H1 (cell line): Measurements from ENCODE around the gene GAS2. TPM values are rescaled to one million over a fixed set of nuclear protein-coding genes. Genes with fewer than 3 reads are reported as not detected.

Experiments used
- CTCF ChIA-PET: fragments of 300-600 bp; sonication (Branson Sonifier 250); formaldehyde crosslinking; loops from one replicate; lab custom pipeline; 2021; ENCODE audit not compliant: partially characterized antibody; lab: Charles Lee
- POLR2A ChIA-PET: fragments of 300-600 bp; sonication (Branson Sonifier 250); formaldehyde crosslinking; loops from one replicate; lab custom pipeline; 2021; ENCODE audit warnings: inconsistent platforms; ENCODE audit not compliant: partially characterized antibody; lab: Charles Lee
- DNase-seq, 2 experiments: peaks; one replicate each; pipeline versions ENCODE4 v3.0.0 to v3.0.0-alpha.2; 2010 to 2022; ENCODE audit warnings: low spot score in 2 of 2, low read depth in 1 of 2, mixed read lengths in 1 of 2
- FAIRE-seq: peaks from 2 replicates; lab custom pipeline; 2011; peaks lifted over from hg19 to GRCh38; lab: Jason Lieb, UNC
- H2AFZ ChIP-seq: 2 replicates; pipeline ENCODE4 v1.8.1; 2012; ENCODE audit warnings: low read length, inconsistent platforms
- H2AK5ac ChIP-seq: 2 replicates; pipeline ENCODE4 v1.6.1; 2013; ENCODE audit warnings: low read depth, low read length
- H2BK120ac ChIP-seq: replicated peaks from 2 replicates; pipeline ENCODE3; 2013; ENCODE audit warnings: low read depth, low read length, inconsistent platforms
- H2BK12ac ChIP-seq: 2 replicates; pipeline ENCODE4 v1.6.1; 2013; ENCODE audit warnings: low read depth, low read length
- H2BK15ac ChIP-seq: 2 replicates; pipeline ENCODE4 v1.6.1; 2013; ENCODE audit warnings: low read length
- H2BK20ac ChIP-seq: 2 replicates; pipeline ENCODE4 v1.6.1; 2013; ENCODE audit warnings: low read length
- H2BK5ac ChIP-seq: 2 replicates; pipeline ENCODE4 v1.6.1; 2013; ENCODE audit warnings: low read depth, low read length
- H3K14ac ChIP-seq: 2 replicates; pipeline ENCODE4 v1.6.1; 2013; ENCODE audit warnings: inconsistent platforms; ENCODE audit not compliant: insufficient read length
- H3K18ac ChIP-seq: 2 replicates; pipeline ENCODE4 v1.6.1; 2013; ENCODE audit warnings: low read length; ENCODE audit errors: extremely low read depth
- H3K23ac ChIP-seq: 2 replicates; pipeline ENCODE4 v1.6.1; 2013; ENCODE audit warnings: inconsistent platforms; ENCODE audit not compliant: insufficient read length
- H3K23me2 ChIP-seq: 2 replicates; pipeline ENCODE4 v1.6.1; 2013; ENCODE audit warnings: low read depth, low read length
- H3K27ac ChIP-seq: 2 replicates; pipeline ENCODE4 v1.6.1; 2011; ENCODE audit warnings: low read depth, low read length, inconsistent platforms
- H3K27me3 ChIP-seq, 4 experiments: replicated peaks in 1 of 4; 1 replicate in 1 of 4; 2 replicates in 3 of 4; pipeline versions ENCODE4 v1.6.1 to v1.8.1; 2011 to 2013; ENCODE audit warnings: low read length in 3 of 4, mild to moderate bottlenecking in 3 of 4, inconsistent platforms in 2 of 4, mixed read lengths in 2 of 4, moderate library complexity in 1 of 4; ENCODE audit not compliant: control insufficient read depth in 3 of 4, insufficient read depth in 3 of 4; ENCODE audit errors: extremely low read depth in 1 of 4
- H3K36me3 ChIP-seq, 4 experiments: 2 replicates each; pipeline versions ENCODE4 v1.6.1 to v1.8.1; 2011 to 2013; ENCODE audit warnings: mild to moderate bottlenecking in 4 of 4, low read length in 3 of 4, moderate library complexity in 2 of 4, control low read depth in 1 of 4, inconsistent platforms in 1 of 4; ENCODE audit not compliant: insufficient read depth in 4 of 4, control insufficient read depth in 2 of 4
- H3K4ac ChIP-seq: replicated peaks from 2 replicates; pipeline ENCODE3; 2013; ENCODE audit warnings: low read length, low read depth, mixed read lengths, inconsistent platforms; ENCODE audit not compliant: insufficient read length
- H3K4me1 ChIP-seq, 4 experiments: replicated peaks in 1 of 4; 1 replicate in 1 of 4; 2 replicates in 3 of 4; pipeline versions ENCODE4 v1.6.1 to v1.8.1; 2011 to 2013; ENCODE audit warnings: low read length in 3 of 4, inconsistent platforms in 2 of 4, mixed read lengths in 1 of 4; ENCODE audit not compliant: insufficient read depth in 4 of 4, control insufficient read depth in 3 of 4
- H3K4me2 ChIP-seq, 2 experiments: 2 replicates each; pipeline versions ENCODE4 v1.6.1 to v1.8.1; 2011 to 2013; ENCODE audit warnings: low read depth in 2 of 2, low read length in 2 of 2, control low read depth in 1 of 2, inconsistent platforms in 1 of 2, mild to moderate bottlenecking in 1 of 2; ENCODE audit not compliant: insufficient read depth in 1 of 2
- H3K4me3 ChIP-seq, 4 experiments: fragments of 200-600, 300-600 bp in 1 of 4; sonication (generic), shearing (Covaris generic), sonication (Bioruptor Twin) in 1 of 4; 2 replicates each; pipeline versions ENCODE4 v1.5.1 to v1.8.1; 2011 to 2016; ENCODE audit warnings: low read length in 4 of 4, low read depth in 3 of 4, control low read depth in 2 of 4, inconsistent platforms in 2 of 4, mild to moderate bottlenecking in 2 of 4, mixed read lengths in 1 of 4, moderate library complexity in 1 of 4; ENCODE audit not compliant: insufficient read depth in 2 of 4; ENCODE audit errors: extremely low read depth in 1 of 4
- H3K56ac ChIP-seq: replicated peaks from 2 replicates; pipeline ENCODE3; 2013; ENCODE audit warnings: low read depth, mild to moderate bottlenecking, mixed read lengths, low read length, inconsistent platforms; ENCODE audit not compliant: insufficient read length
- H3K79me1 ChIP-seq: 2 replicates; pipeline ENCODE4 v1.6.1; 2013; ENCODE audit warnings: low read depth, low read length, control low read depth
- H3K79me2 ChIP-seq, 2 experiments: 2 replicates each; pipeline versions ENCODE4 v1.6.1 to v1.8.1; 2012 to 2013; ENCODE audit warnings: low read length in 2 of 2, mild to moderate bottlenecking in 2 of 2, inconsistent platforms in 1 of 2; ENCODE audit not compliant: insufficient read depth in 2 of 2, control insufficient read depth in 1 of 2
- H3K9ac ChIP-seq, 4 experiments: replicated peaks in 1 of 4; 1 replicate in 1 of 4; 2 replicates in 3 of 4; pipeline versions ENCODE4 v1.6.1 to v1.8.1; 2011 to 2013; ENCODE audit warnings: low read depth in 3 of 4, low read length in 3 of 4, control low read depth in 2 of 4, mild to moderate bottlenecking in 2 of 4, moderate library complexity in 2 of 4, inconsistent platforms in 1 of 4; ENCODE audit errors: extremely low read depth in 1 of 4
- H3K9me3 ChIP-seq, 2 experiments: 2 replicates each; pipeline versions ENCODE4 v1.6.1 to v1.8.1; 2012 to 2013; ENCODE audit warnings: mild to moderate bottlenecking in 2 of 2, moderate library complexity in 2 of 2, control low read depth in 1 of 2, inconsistent platforms in 1 of 2, low read depth in 1 of 2, low read length in 1 of 2, mixed read lengths in 1 of 2; ENCODE audit not compliant: insufficient read depth in 2 of 2
- H4K20me1 ChIP-seq, 2 experiments: replicated peaks in 1 of 2; 2 replicates each; pipeline versions ENCODE3 to v1.8.1; 2011 to 2013; ENCODE audit warnings: inconsistent platforms in 2 of 2, low read length in 2 of 2, mild to moderate bottlenecking in 1 of 2; ENCODE audit not compliant: insufficient read depth in 2 of 2, control insufficient read depth in 1 of 2
- H4K5ac ChIP-seq: 2 replicates; pipeline ENCODE4 v1.6.1; 2013; ENCODE audit warnings: low read length, low read depth, mixed read lengths, inconsistent platforms; ENCODE audit not compliant: insufficient read length
- H4K8ac ChIP-seq: 2 replicates; pipeline ENCODE4 v1.8.0; 2013; ENCODE audit warnings: mild to moderate bottlenecking, moderate library complexity, low read length, inconsistent platforms; ENCODE audit not compliant: insufficient read depth; ENCODE audit errors: extremely low read depth
- H4K91ac ChIP-seq: replicated peaks from 2 replicates; pipeline ENCODE3; 2013; ENCODE audit warnings: low read length, mixed read lengths, inconsistent platforms; ENCODE audit not compliant: insufficient read length
- BRCA1 ChIP-seq: IDR thresholded peaks from 2 replicates; pipeline ENCODE4 v1.6.1; 2012; ENCODE audit warnings: low read depth, low read length, improper control_type of control experiment
- GABPA ChIP-seq: IDR thresholded peaks from 2 replicates; pipeline ENCODE4 v1.6.1; 2011; ENCODE audit warnings: mild to moderate bottlenecking, low read length, moderate library complexity, borderline replicate concordance; ENCODE audit not compliant: insufficient read depth
- SIRT6 ChIP-seq: IDR thresholded peaks from one replicate; pipeline ENCODE4 v1.7.1; 2012; ENCODE audit warnings: low read length, inconsistent platforms
- WGBS, 2 experiments: shearing (Covaris generic) in 1 of 2; methylation state at CpG; one replicate each; pipeline versions ENCODE4 v1.1.6 to v1.1.7; 2013 to 2015; ENCODE audit warnings: low lambda C conversion rate in 2 of 2, mixed read lengths in 2 of 2, inconsistent platforms in 1 of 2, low coverage in 1 of 2, missing lambda C conversion rate in 1 of 2; ENCODE audit not compliant: insufficient replicate concordance in 2 of 2, insufficient coverage in 1 of 2, insufficient read length in 1 of 2; ENCODE audit errors: extremely low coverage in 1 of 2, missing lambda C conversion rate in 1 of 2; 5-methylcytosine and 5-hydroxymethylcytosine counted together
- polyA plus RNA-seq, 7 experiments: library from polyadenylated mRNA; depleted of rRNA in 3 of 7; stranded (reverse) in 5 of 7; unstranded in 2 of 7; fragments of >200 nt in 5 of 7; fragments of 200-250 nt in 2 of 7; gene quantifications; 1 replicate in 5 of 7; 2 replicates in 1 of 7; 4 replicates in 1 of 7; pipeline versions ENCODE4 v1.2.1 to v1.2.3, GENCODE V29; 2011 to 2013; ENCODE audit warnings: missing spikeins in 2 of 7, mixed read lengths in 2 of 7
- total RNA-seq: library from RNA; stranded (reverse); fragmentation: NEBNext Ultra II Directional; extraction: Animal tissue kit (Norgen Biotek cat#: 25700); gene quantifications from 2 replicates; pipeline ENCODE4 v1.2.1, GENCODE V29; 2021

GAS2 gene
- total and polyA plus RNA-seq, 2 of the 8 experiments (the other 6 are each of a cell fraction or from before 2014, with no cell fraction given) = 0.70 to 1.7 TPM

- Histone ChIP-seq H4K8ac (no peak overlapping the region), H3K9ac (no peak overlapping the region), H3K79me1 (no peaks in the 10 kb centered on the region), H3K36me3 (no peaks in the 10 kb centered on the region), H3K27ac (no peak overlapping the region), H3K23me2 (no peaks in the 10 kb centered on the region), H2AK5ac (no peak overlapping the region), H3K27me3 (no peaks in the 10 kb centered on the region), H2BK20ac (no peak overlapping the region), H3K18ac (no peak overlapping the region), H2BK5ac (no peak overlapping the region), H3K56ac (no peak overlapping the region), H3K4me2 (no peak overlapping the region), H3K4ac (no peak overlapping the region), H3K79me2 (no peaks in the 10 kb centered on the region), H3K9me3 (no peaks in the 10 kb centered on the region), H2BK12ac (no peak overlapping the region), H2BK120ac (no peak overlapping the region), H2AFZ (no peak overlapping the region), H4K91ac (no peak overlapping the region), H3K4me3 (no peak overlapping the region), H4K5ac (no peak overlapping the region), H3K14ac (no peak overlapping the region), H4K20me1 (no peaks in the 10 kb centered on the region), H3K4me1 (no peaks in the 10 kb centered on the region), H2BK15ac (no peak overlapping the region), H3K23ac (no peak overlapping the region)
- DNase-seq (no peak), FAIRE-seq (no peak)
- CTCF ChIA-PET = no interaction called here
- WGBS, 2 experiments = 91% methylated on average over 3 of the region's 3 CpGs; no CpG with 5 or more reads in 1 of the 2 experiments
- TF ChIP-seq BRCA1 (no peak), SIRT6 (no peak), GABPA (no peak)
- POLR2A ChIA-PET = no interaction called here
These were observed 58.7 kb downstream of the GAS2 start for GRCh38 chr11:22725079-22725478.
